NCI-H2227 (cell line): ENCODE data around the gene PLEKHM3.
A peak's percentile ranks its signal among the peaks of the same experiment; 100 is the strongest.
"Not testable (repeated sequence)": the region's sequence is repeated elsewhere in the genome, so short reads cannot be mapped to it uniquely, and the experiment has no call there.

ENCODE experiments used
- DNase-seq: peaks from one replicate; lab custom pipeline; 2025; ENCODE audit not compliant: unreplicated experiment; lab: John Stamatoyannopoulos, UW

PLEKHM3 gene

DNA sequence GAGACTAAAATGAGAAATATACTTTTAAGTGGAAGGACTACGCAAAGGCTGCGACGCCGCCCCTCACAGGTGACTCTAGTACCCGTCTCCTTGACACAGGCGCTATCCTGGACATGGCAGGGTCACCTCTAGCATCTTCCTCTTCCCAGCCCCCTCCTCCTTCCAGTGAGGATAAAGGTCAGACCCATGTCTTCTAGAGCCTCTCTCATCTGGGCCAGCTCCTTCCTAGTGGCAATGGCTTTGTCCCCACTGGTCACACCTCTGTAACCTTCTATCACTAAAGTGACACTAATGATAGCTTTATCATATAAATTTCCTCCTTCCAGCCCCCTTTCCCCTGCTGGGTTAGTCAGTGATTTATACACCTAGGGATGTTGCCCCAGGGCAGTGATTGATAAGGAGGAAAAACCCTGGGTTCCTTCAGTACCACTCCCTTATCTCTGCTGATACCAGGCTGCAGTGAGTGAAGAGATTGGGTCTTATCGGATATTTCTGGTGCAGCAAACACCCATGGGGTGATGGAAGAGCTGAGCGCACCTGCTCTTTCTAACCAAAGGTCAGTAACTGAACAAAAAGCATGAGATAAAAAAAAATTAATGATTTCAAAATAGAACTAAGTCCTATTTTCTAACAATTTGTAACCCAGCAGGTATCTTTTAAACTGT is 193.6 kb downstream of the PLEKHM3 start:
- DNase-seq, result no peak

DNA sequence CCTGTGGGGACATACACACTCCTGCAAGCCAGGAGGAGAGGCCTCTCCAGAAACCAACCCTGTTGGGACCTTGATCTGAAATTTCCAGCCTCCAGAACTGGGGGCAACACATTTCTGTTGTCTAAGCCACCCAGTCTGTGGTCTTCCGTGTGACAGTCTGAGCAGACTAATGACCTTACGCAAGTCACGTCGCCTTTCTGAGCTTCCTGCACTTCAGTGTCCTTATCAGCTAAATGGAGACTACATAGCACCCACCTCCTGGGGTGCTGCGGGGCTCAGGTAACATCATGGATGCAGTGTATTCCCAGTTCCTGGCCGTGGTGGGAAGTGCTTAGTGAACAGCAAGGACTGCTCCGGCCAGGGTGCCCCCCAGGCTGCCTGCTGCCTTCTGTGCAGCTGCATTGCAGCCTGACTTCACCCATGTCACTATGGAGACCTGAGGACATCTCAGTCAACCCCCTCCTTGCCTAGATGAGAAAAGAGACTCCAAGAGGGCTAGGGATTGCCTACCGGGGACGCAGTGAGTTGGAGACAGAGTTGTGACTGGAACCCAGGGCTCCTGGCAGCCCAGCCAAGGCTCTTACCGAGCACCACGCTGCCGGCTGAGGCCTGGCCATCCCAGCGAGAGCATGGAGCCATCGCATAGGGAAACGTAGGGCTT is 194.4 kb downstream of the PLEKHM3 start:
- DNase-seq, result no peak

DNA sequence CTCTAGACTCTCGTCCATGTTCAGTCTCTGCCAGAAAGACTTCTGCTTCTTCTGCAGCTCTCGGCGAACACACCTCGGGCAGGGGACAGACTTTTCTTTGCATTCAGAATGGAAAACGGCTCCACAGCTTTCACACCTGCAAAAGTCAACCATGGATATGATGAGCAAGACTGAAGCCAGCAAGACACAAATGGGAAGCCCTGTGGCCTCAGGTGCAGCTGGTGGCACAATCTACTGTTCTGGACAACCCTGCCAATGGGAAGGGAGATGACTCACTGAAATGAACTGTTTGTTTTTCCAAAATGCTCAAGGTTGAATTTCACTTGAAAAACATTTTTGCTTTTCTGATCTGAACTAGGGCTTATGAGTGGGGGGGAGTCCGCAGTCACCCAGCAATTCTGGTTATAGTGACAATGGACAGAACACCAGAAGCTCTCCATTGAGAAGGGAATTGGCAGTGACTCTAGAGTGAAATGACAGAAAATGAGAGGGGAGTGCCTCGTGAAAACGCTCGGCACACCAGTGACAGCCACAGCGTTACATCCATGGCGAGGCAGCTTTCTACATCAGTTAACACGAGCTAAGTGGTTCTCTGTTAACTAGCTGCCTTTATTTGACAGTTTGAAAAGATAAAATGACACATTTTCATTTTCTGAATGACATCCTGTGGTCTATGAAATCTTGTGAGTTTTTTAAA is 196.8 kb downstream of the PLEKHM3 start:
- peak; percentile 33 for DNase-seq

DNA sequence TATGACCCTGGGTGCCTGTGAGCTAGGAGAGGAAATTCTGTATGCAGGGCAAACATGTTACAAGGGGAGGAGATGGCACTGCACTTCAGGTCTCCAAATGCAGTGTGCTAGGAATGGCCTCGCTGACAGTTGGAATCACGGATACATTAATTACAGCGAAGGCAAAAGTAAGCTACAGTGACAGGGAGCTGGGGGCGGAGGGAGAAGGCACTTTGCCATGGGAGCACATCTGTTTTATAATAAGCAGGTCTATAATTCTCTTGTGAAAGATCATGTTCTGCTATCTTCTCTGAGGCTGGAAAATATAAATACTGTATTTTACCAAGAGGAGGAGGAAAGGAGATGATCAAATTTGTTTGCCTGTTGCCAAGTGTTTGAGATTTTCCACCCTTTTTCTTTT is 199.3 kb downstream of the PLEKHM3 start:
- DNase-seq, result peak; percentile 92

DNA sequence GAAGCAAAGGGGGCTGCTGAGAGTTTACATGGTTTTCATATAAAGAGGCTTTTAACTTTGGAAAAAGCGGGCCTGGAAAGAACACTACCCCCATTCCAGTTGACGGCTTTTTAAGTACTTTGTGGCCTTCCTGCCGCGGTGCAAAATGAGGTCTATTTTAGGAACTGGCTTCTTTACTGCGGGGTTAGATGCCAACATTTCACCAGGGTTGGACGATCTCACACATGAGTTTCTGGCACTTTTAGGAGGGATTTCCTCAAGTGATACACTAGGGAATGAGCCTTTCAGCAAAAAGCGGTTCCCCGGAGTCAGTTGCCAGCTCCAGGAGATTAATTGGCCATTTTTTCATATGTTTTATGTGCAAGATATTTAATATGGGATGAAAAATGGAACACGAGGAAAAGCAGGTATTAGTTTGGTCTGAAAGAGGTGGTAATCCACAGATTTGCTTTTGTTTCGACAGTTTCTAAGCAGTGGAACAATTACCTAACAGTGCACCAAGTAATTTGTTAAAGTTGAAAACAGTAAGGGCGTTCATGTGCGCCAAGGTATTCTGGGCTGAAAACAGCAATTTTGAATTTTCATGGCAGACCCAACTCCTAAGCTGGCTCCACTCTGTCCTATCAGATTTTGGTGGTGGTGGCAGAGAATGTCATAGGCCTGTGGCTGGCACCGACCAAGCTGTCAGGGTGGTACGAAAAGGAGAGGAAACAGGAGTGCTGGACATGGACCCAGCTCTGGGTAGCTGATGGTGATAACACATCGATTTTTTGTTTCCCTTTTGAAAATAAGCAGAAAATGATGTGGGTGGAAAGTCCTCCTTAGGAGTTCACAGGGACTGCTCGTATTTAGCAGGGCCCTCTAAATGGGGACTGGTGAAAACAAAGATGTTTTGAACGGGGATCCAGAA is 200.0 kb downstream of the PLEKHM3 start:
- no peak for DNase-seq

GRCh38 chr2:207823865-207824264 is 201.5 kb downstream of the PLEKHM3 start:
- DNase-seq, result no peak

DNA sequence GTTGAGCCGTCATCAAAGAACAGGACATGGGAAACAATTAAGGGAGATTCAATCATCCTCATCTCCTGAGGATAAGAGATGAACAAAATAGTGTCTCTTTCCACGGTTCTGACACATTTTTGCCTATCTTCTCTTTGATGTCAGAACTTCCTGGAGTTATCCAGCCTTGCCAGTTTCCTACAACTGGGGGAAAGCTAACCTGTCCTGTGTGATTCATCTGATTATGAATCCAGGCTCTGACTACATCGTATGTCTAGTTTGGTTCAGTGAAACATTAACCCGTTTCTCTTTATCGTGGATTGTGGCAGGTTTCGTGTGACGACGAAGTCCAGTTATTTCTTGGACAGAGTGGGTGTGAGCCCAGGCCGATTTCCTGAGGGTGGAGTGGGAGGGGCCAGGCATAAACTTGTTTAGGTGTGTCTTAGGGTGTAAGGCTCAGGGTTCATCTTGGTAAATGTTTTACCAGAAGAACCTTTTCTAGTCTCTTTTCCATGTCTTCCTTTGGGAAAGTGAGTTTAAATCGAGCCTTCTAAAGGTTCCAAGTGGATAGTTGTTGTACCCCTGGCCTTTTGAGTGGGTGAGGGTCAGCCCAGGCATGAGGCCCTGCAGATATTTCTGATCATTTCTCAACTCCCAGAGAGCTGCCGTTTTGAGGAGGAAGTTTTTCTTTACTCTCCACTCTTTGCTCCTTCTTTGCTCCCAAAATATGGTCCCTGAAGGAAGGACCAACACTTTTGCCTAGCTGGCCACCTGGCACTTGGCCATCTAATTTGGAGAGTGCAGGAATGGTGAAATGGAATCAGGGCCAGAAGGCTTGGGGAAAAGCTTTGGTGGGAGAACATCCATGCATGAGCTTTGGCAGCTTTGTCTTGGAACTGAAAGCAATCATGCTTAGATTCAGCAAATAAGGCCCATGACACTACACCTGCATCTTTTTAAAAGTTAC is 205.2 kb downstream of the PLEKHM3 start:
- no peak for DNase-seq

- peak; percentile 66 for DNase-seq
These were observed 206.1 kb downstream of the PLEKHM3 start for GRCh38 chr2:207819021-207819797.

DNA sequence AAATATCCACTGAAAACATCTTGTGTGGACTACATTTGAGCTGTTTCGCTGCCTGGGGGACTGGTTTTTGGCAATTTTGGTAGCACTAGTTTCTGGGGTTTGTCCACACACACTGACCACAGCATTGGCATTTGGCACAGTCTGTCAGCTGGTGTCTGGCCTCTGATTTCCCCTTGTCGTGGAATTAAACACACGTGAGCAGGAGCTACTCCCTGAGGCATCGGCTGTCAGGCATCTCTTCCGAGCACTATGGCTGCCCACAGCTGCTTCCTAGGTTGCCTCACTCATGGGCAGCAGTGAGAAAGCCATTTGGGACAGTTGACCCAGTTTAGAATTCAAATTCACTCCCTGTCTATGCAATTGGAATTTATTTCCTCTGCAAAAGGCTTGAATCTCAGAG is 208.8 kb downstream of the PLEKHM3 start:
- no peak for DNase-seq

GRCh38 chr2:207815254-207815653 is 210.1 kb downstream of the PLEKHM3 start:
- no peak for DNase-seq

DNA sequence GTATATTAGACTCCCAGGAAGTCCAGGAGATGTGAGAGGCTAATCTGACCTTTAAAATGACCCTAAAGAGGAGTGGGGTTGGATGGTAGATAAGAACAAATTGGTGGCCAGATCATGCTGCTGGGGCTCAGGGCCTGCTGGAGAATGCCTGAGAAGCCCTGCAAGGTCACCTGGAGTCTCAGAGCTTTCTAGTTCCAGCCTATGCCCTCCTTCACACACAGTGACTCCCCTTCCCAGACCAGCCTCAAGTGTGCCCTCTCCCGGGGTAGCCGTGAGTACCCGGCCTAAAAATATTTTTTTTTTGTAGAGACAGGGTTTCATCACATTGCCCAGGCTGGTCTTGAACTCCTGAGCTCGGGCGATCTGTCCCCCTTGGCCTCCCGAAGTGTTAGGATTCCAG is 211.4 kb downstream of the PLEKHM3 start:
- no peak for DNase-seq

DNA sequence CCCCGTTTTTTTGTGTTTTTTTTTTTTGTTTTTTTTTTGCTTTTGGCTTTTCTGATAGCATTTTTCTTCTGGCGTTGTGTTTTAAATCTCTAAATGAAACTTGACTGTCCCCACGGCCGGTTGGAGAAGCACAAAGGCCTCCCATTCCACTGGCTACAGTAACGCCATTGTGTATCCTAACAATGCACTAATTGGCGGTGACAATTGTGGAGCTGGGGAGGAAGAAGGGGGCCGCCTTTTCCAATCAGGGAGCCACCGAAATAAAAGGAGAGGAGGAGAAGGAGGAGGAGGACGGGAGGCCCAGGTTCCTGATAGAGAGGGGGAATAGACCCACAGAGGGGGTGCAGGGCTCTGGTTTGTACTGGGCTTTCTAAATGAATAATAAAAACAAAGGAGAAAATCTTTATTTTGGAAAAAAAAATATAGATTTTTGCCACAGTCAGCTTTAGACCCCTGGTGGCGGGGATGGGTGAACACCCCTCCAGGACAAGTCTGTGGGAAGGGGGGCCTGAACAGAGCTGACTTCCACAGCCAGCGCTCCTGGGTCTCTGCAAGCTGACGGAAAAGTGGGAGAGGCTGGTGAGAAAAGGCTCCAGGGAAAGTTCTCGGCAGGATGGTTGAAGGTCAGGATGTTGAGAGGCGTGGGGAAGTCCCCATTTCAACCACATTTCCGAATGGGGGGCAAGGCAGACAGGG is 212.0 kb downstream of the PLEKHM3 start:
- DNase-seq, result peak; percentile 55

GRCh38 chr2:207812726-207813080 is 212.6 kb downstream of the PLEKHM3 start:
- DNase-seq, result no peak

GRCh38 chr2:207812058-207812725 is 213.1 kb downstream of the PLEKHM3 start:
- no peak for DNase-seq

GRCh38 chr2:207811658-207812057 is 213.7 kb downstream of the PLEKHM3 start:
- DNase-seq, result not testable (repeated sequence)

DNA sequence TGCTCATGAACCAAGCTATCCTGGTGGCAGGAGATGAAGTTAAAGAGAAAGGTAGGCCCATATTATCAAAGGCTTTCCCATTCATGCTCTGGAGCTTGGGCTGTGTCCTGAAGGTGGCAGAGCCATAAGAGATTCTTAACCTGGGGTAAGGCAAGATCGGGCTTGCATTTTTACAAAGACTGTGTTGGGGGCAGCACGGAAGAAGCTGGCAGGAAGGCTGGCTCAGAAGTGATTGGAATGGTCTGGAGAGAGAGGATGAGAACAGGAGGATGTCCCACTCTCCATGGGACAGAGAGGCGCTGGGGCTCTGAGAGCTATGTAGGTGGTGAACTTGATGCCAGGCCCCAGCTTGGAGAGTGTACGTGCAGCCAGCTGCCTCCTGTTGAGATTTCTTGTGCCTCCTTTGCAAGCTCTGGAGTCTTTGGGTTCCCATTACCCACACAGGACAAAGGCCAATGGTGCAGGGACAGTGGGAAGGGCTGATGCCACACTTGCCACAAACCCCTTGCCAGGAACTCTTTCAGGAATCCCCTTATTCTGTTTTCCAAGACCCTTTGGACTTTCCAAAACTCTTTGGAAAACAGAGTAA is 215.0 kb downstream of the PLEKHM3 start:
- no peak for DNase-seq

GRCh38 chr2:207808119-207808518 is 217.2 kb downstream of the PLEKHM3 start:
- DNase-seq, result no peak

- no peak for DNase-seq
These were observed 217.8 kb downstream of the PLEKHM3 start for GRCh38 chr2:207807516-207807915.
